NCI-H446 (cell line): ENCODE data around the gene ATP11A.

Source experiments
- DNase-seq, 2 experiments: peaks; one replicate each; lab custom pipeline; 2025; lab: John Stamatoyannopoulos, UW

ATP11A gene

DNA sequence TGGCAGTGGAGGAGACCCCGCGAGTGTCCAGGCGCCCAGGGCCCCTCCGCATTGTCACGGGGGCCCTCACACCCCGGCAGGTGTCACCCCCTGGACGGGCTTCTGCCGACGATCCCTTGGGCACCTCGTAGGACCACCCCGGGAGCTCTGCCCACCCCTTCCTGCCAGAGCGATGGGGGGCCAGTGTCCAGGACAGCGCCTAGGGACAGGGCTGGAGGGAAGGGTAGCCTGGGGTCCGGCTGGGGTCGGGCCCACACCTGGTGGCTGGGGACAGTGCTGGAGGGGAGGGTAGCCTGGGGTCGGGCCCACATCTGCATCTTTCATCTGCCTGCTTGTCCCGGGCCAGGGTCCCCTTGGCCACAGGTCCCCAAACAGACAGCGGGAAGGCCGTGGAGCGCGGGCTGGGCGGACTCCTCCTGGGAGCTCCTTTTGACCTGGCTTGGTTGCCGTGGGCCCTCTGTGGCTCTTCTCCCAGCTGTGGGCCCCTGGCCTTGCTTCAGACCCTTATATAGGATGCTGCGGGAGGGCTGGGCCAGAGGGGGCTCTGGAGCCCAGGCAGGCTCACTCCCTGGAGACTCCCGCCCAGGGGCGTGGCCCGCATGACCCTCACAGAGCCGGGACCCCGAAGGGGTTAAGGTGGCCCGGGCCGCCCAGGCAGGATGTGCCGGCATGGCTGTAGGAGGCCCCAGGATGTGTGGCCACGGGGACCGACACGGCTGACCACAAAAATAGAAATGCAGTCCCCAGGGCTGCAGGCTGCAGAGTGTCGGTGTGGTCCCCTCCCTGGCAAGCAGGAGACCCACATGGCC, 205.0 kb downstream of the ATP11A start:
- DNase-seq = no peak

DNA sequence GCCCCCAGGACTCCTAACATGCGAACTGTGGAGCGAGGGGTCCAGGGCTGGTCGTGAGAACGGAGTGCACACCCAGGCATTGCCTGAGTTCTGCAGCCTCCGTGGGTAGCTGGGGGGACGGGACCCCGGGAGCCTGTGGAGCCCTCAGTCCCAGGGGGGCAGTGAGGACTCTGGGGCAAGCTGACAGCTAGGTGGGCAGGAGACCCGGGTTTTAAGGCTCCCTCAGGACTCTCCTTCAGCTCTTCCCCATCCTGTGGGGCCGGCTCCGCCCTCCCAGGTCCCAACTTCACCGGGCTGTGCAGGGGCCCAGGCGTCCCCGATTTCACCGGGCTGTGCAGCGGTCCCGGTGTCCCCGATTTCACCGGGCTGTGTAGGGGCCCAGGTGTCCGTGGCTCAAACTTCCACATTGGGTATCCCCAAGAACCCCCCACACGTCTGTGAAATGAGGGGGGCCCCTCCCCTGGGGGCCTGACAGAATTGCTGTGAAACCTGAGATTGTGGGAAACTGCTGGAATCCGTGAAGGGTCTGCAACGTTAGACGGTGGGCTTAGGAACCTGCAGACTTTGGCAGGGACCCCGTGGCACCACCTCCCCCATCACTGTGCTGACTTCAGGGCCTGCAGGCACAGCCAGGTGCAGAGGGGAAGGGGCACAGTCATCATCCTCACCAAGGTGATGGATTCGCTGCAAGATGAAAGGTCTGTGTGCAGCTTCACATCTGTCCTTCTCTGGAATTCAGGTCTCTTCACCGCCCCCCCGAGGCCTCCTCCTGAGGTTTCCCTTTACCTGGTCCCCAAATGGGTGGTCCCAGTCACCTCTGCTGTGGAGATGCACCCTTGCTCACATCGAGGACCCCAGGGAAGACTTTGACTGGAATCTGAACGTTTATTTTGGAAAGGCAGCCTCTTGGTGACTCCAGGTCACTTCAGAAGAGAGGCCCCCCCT, 206.0 kb downstream of the ATP11A start:
- DNase-seq = no peak

DNA sequence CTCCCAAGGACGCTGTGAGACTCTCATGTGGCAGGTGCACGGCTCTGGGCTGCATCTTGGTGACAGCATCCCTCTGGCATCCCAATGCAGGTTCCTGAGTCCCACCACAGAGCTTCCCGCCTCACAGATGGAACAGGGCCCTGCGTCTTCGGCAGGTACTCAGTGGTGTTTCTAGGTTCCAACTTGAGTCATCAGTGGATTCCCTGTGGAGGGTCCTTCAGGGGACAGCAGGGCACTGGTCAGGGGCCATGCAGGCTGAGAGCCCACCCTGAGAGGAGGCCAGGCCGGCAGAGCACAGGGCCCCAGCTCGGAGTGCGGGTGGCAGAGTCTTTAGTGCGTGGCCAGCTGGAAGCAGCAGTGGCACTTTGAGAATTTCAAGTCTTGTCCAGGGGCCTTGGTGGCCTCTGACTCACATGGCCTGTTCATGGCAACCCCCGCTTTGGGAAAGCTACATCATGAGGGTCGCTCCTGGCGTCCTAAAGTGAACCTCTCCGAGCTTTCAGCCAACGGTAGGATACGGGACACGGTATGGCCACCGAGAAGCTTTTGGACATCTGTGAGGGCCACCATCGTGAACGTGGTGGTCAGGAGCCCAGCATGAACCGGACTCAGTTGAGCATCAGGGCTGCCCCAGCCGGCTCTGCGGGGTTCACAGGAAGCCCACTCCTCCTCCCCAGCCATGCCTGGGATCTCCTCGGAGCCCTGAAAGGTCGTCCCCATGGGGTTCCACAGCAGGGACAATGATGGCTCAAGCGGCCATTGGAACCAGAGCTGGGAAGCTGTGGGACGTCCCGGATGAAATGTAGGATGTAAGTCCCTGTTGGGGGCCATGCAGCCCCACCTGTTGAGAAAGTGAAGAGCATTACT, 207.1 kb downstream of the ATP11A start:
- DNase-seq = no peak

DNA sequence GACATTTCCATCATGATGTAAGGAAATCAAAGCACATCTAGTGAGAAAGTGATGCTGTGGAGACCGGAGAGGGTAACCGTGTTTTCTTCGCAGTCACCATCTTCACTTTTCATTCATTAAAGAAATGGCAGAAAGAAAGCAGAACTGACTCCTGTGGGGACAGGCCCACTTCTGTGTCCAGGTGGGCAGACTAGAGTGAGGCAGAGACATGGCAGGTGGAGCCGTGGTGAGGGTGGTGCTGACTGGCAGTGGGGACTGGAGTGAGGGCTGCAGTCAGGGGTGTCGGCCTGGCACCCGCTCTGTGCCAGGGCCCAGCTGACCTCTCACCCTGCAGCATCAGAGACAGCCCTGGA, 207.7 kb downstream of the ATP11A start:
- no peak for DNase-seq

DNA sequence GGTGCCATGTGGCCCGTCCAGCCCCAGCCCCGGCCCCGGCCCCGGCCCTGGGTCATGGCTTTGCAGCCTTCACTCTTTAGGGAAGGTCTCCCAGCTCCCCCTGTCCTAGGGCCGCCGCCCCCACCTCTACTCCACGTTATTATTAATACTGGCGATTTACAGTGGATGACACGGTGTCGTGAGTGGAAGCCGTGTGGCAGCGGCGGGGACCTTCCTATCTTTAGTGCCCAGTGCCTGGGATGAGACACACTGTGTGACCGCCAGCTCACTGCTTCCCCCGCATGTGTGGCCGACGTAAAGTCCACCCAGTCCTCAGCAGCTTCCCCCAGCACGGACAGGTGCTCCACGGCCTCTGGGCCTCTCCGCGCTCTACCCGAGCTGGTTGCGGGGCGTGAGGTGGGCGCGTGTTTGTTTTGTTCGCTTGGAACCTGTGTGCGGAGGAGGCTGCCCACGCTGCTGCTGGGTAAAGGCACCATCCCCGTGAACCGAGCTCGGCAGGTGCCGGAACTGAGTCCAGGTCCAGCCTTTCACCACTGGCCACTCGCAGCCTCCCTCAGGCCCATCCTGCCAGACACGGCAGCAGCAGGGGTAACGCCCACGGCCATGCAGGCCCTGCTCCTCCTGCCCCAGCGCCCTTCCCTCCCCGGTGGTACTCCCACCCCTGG, 208.2 kb downstream of the ATP11A start:
- DNase-seq = no peak

DNA sequence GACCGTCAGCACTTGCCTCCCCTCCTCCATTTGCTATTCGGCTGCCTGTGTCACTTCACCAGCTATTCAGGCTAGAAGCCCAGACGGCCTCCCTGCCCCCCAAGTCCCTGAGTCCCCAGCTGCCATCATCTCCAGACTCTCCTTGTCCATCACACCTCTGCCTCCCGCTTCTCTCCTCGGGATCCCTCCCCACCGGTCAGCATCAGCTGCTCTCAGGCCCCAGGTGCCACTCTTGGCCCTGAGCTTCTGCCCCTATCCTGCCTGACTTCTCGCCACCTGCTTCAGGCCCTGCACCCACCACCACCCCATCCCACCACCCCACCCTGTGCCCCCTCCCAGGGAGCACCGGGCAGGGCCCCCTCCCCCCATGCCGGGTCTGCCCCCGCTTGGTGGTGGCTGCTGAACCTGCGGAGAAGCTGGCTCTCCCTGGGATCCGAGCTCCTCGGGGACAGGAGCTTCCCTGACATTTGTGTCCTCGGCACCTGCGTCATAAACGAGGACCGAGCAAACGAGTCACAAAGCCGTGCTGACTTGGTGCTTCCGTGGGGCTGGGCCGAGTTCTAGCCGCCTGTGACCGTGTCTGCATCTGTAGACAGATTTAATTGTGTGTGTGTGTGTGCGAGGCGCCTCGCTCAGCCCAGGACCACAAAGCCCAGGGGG, 208.9 kb downstream of the ATP11A start:
- no peak for DNase-seq

DNA sequence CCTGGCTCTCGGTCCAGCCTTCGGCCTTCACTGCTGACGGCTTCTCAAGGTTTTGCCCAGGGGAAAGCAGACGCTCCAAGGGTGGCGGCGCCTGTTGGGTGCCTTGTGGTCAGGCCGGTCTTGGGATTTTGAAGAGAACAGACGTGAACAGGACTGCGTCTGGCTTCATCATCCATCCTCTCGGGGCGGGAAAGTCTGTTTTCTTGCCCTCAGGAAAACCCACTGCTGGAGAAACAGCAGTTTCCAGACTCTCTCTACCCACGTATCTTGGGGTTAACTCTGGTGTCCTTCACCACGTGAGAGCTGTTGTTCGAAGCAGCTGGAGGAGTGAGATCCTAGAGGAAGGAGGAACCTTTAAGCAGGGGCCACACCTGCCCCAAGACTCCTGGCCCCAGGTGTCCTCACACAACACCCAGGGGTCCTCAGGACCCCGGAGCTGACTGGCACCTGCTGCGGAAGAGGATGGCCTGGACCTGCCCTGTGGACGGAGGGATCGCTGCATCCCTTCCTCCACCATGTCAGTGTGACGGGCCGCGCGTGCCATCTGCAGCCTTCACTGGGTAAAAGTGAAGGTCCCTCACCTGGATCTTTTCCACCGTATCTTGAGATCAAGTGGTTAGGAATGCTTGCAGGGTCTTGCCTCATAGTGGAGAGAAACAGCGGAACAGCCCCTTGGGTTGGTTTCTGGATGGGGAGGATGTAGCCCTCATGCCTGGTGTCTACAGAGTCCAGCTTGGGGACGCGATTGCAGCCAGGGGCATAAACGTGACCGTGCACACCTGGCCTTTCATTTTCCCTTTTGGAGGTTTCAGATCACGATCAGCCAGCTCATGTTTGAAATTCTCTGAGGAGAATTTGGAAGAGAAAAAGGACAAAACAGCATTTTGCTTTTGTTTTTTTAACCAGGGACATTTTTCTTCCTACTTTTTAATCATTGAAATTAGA, 209.7 kb downstream of the ATP11A start:
- DNase-seq = no peak

DNA sequence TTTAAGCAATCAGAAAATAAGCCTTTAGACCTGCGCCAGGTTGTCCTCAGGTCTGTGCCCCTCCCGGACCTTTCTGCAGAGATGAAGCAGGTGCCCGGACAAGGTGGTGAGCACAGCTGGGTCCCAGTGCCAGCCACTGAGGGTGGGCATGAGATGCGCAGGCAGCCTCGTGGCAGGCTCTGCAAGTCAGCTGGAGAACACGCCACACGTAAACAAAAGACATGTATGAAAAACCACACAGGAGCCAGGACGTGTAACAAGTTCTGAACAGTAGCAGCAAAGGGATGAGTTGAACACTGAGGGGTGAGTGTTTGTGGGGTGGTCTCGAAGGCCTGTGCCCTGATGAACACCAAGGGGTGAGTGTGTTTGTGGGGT, 210.4 kb downstream of the ATP11A start:
- DNase-seq = no peak

DNA sequence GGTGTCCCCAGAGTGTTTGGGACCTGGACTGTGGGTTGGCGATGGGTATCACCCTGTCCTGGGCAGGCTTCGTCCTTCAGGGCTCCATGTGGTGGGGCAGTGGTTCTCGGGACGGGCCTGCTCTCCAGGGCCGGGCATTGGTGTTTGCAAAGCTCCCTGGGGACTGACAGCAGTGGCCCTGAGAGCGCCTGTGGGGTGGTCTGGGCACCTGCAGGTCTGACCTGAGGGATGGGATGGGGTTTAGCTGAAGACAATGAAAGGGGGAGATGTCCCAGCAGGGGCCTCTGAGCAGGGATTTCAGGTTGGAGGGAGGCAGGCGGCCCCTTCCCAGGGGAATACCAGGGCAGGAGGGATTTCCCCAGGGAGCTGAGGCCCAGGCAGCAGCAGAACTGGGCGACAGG, 210.9 kb downstream of the ATP11A start:
- no peak for DNase-seq

DNA sequence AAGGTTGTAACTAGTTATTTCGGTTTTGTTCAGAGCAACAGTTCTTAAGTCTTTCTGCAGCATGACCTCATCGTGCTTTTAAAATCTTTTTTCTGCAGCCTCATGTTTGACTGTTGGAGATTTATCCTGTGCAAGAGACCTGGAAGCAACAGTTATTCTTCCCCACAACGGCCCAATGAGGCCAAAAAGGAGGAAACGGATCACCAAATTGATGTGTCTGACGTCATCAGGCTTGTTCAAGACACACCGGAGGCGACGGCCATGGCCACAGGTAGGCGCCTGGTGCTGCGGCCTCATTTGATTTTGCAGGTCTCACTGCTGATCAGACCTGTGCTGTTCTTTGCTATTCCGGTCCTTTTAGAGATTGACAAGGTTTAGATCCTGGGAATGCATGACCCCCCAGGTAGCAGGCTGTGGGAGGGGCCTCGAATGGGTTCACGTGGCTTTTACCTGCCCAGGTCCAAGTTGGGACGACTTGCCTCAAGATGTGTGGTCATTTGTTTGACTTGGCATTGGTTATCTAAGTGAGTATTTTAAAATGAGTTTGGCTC, 212.3 kb downstream of the ATP11A start:
- DNase-seq = no peak

DNA sequence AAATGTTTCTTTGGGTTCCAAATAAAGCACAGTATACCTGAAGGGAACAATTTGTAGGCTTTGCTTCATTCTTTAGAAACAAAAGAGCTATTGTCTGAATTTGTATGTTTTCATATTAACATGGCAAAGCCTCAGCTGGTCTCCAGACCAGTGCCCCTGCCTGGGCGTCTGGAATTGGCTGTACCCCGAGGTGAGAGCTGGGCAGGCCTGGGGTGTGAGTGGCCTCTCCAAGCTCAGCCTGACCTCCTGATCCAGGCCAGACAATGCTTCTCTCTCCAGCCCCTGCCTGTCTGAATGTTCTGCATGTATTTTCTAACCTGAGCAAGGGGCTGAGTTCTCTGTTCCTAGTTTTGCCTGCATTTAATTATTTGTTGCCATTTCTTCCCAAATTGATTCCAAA, 212.8 kb downstream of the ATP11A start:
- no peak for DNase-seq

DNA sequence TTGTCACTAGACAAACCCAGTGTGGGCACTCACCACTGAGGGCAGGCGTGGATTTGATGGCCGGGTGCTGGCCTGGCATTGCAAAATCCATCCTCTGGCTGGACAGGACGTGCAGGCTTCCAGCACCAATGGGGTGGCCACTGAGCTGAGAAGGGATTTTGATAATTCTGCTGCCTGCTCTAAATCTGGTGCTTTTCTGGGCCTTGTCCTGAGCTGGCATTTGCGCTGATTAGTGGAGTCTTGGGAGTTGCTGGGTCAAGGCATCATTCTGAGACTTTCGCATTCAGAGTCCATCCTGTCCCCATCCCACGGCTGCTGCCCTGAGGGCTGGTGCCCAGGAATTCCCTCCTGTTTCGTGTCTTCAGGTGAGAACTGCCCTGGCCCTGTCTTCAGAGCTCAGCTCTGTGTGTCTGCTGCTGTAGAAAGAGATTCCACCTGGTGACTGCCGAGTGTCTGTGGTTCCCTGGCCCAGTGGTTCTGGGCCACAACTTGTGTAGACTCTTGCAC, 213.3 kb downstream of the ATP11A start:
- DNase-seq = no peak

DNA sequence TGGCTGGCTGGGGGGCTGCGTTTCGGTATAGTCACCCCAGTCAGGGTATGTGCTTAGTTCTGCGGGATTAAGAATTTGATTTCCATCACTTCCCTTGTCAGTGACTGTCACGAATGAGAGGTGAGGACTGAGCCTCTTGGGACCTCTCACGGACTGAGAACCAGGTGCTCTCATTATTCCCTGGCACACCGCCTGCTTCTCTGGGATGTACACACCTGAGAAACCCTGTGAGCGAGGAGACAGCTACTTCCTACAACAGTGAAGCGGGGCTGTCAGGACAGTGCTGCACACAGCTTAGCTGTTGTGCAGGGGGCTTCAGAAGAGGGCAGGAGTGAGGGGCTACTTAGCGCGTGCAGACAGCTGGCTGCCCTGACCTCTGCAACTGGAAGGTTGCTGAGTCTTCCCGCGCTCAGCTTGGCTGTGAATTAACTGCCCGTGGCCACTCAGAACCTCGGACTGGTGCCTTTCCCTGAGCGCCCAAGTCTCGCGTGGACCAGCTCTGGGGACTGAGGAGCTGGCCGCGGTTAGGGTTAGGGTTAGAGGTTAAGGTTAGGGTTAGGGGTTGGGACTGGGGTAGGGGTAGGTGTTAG, 213.9 kb downstream of the ATP11A start:
- no peak for DNase-seq

DNA sequence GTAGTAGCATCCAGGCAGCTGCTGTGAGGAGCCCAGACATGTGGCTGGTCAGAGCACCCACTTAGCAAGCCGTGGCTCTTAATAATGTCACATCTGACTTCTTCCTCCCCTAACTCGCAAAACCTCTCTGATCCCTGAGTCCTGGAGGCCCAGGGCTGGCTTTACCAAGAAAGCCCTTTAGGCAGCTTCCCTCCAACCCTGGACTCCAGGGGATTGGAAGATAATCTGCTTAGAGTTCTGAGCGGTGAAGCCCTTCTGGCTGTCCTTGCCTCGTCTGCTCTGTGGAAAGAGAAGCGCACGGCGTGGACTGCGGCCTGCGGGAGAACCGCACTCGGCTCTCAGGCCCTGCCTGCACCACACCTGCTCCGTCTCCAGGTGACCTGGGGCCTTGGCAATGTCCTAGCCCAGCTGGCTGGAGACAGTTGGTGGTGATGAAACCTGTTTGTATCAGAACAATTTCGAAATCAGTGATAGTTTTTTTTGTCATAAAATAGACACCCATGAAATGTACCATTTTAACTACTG, 214.7 kb downstream of the ATP11A start:
- no peak for DNase-seq

DNA sequence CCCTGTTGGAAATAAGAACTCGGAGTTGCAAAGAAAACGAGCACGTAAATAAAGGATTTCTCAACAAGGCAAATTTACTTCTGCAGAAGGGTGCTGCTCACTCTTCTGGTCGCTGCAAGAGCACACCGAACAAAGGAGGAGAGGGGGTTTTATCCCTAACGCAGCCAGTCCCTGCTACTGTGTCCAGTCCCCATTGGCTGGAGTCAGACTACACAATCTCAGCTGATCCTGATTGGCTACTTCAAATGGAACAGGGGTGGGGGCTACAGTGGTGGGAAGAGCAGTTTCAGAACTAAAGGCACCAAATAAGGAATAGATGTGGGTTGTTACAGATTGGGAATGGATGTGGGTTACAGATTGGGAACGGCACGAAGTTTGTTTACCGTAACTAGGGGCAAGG, 215.2 kb downstream of the ATP11A start:
- DNase-seq = no peak

DNA sequence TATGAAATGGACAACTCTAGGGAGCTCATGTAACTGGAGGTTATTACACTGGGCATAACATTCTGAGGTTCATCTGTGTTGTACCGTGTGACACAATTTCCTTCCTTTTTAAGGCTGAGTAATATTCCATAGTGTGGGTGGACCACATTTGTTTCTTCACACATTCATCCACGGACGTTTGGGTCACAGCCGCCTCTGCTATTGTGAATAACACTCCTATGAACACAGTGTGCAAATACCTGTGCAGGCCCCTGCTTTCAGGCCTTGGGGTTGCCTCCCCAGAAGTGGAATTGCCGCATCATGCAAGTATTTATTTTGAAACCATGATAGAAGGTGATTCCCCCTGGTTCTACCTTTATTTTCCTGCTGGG, 215.8 kb downstream of the ATP11A start:
- DNase-seq = no peak

DNA sequence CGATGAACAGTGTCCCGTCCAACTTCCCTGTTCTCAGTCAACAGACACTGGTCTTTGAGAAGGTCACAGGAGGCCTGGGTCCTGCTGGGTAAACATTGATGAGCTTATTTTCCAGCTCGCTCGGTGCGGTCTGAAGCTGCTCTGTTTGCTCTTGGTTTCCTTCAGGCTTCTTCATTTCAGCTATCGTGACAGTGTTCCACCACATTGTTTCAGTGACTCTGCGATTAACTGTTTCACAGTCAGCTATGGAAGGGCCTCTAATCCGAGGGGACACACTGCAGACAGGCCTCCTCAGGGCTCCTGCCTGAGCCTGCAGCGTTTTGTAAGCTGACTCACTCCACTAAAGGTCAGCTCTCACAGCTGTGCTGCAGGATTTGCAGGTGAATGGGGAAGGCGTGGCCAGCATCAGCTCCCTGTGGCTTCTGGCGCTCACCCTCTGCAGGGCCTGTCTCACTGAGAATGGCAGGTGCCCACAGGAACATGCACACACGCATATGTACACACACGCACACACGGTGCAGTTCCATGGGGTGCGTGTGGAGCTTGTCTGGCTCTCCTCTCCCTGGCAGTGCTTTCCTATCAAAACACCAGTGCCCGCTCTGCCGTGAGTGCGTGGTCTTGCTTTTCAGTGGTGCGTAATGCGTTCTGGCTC, 216.3 kb downstream of the ATP11A start:
- no peak for DNase-seq

DNA sequence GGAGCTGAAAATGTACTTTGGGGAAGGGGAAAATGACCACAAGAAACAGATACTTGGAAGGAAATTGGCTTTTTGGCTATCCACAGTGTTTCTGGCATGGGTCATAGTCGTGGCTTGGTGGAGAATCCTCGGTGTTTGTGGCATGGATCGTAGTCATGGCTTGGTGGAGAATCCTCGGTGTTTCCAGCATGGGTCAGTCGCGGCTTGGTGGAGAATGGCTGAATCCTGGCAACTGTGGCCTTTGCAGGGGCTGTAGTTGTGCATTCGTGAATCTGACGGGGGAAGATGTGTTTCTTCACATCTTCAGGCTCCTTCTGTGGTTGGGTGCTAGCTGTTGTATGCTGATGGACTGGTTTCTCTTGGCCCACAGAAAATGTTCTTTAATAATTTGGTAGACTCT, 217.4 kb downstream of the ATP11A start:
- DNase-seq = no peak
